Activated naive CD8-positive, alpha-beta T cell treated with anti-CD3 and anti-CD28 coated beads, Interleukin-2, amount 10 ng/mL, durations not matched to agents 7 days and 5 days (primary cell): Measurements from ENCODE around the gene GAREM2. TPM values are rescaled to one million over a fixed set of nuclear protein-coding genes. Genes with fewer than 3 reads are reported as not detected.
"Not testable (repeated sequence)": the region's sequence is repeated elsewhere in the genome, so short reads cannot be mapped to it uniquely, and the experiment has no call there.

Experiments used
- ATAC-seq: fragments of 150-1000 bp; cut with Tn5 transposase; one replicate; pipeline ENCODE4 v1.10.0; 2021; ENCODE audit warnings: low read depth, moderate library complexity
- POLR2A ChIA-PET: fragments of 350-600 bp; sonication (Branson Sonifier 250); formaldehyde crosslinking; loops from one replicate; lab custom pipeline; 2021; ENCODE audit warnings: antibody characterized with exemption; lab: Charles Lee
- DNase-seq: peaks from one replicate; pipeline ENCODE4 v3.0.0; 2021
- H3K27ac Mint-ChIP-seq: one replicate; pipeline ENCODE4 v1.8.0; 2022; ENCODE audit warnings: mild to moderate bottlenecking, mixed read lengths
- H3K27me3 Mint-ChIP-seq: one replicate; pipeline ENCODE4 v1.8.0; 2022; ENCODE audit warnings: mild to moderate bottlenecking, moderate library complexity, mixed read lengths
- H3K36me3 Mint-ChIP-seq: one replicate; pipeline ENCODE4 v1.8.0; 2021; ENCODE audit warnings: mild to moderate bottlenecking, mixed read lengths
- H3K4me1 Mint-ChIP-seq: one replicate; pipeline ENCODE4 v1.8.0; 2021; ENCODE audit warnings: mixed read lengths
- H3K4me3 Mint-ChIP-seq: one replicate; pipeline ENCODE4 v1.8.0; 2022; ENCODE audit warnings: mild to moderate bottlenecking, moderate library complexity, mixed read lengths
- H3K9me3 Mint-ChIP-seq: one replicate; pipeline ENCODE4 v1.8.0; 2021; ENCODE audit warnings: mixed read lengths
- total RNA-seq, 2 experiments: library from RNA; stranded (reverse); gene quantifications; one replicate each; pipeline ENCODE4 v1.2.3, GENCODE V29; 2021

Gene GAREM2
- total RNA-seq, 2 experiments from 2014 or later: 4.1 to 4.9 TPM

DNA sequence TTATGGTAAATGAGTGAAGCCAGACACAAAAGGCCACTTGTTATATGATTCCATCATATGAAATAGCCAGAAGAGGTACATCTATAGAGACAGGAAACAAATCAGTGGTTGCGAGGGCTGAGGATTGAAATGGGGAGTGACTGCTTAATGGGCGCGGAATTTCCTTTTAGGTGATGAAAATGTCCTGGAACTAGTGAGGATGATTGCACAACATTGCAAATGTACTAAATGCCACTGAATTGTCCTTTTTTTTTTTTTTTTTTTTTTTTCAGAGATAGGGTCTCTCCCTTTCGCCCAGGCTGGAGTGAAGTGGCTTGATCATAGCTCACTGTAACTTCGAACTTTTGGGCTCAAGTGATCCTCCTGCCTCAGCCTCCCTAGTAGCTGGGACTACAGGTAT, 15.3 kb upstream of the GAREM2 start:
- Mint-ChIP-seq H3K27me3 (peaks cover 24% of the 10 kb centered on the region), H3K9me3 (no peaks in the 10 kb centered on the region), H3K4me1 (no peaks in the 10 kb centered on the region), H3K36me3 (no peaks in the 10 kb centered on the region), H3K27ac (no peak overlapping the region), H3K4me3 (no peak overlapping the region)
- POLR2A ChIA-PET: no interaction called here
- DNase-seq (no peak), ATAC-seq (no peak)

DNA sequence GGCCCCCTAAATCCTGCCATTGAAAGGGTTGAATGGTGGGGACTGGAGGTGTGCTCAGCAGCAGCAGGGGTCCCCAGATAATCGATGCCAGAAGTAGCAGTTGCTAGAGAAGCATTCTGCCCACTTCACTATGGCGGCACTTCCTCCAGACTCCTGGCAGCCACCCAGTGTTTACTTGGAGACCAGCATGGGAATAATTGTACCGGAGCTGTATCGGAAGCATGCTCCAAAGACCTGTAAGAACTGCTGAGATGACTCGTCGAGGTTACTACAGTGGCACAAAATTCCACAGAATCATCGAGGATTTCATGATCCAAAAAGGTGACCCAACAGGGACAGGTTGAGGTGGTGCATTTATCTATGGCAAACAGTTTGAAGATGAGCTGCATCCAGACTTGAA, 11.0 kb upstream of the GAREM2 start:
- no peaks in the 10 kb centered on the region for H3K4me1 Mint-ChIP-seq
- no peak overlapping the region for H3K4me3 Mint-ChIP-seq
- DNase-seq (no peak), ATAC-seq (no peak)
- H3K9me3 Mint-ChIP-seq: no peaks in the 10 kb centered on the region
- peaks cover 2% of the 10 kb centered on the region for H3K27me3 Mint-ChIP-seq
- H3K36me3 Mint-ChIP-seq: no peaks in the 10 kb centered on the region
- POLR2A ChIA-PET: no interaction called here
- no peak overlapping the region for H3K27ac Mint-ChIP-seq

DNA sequence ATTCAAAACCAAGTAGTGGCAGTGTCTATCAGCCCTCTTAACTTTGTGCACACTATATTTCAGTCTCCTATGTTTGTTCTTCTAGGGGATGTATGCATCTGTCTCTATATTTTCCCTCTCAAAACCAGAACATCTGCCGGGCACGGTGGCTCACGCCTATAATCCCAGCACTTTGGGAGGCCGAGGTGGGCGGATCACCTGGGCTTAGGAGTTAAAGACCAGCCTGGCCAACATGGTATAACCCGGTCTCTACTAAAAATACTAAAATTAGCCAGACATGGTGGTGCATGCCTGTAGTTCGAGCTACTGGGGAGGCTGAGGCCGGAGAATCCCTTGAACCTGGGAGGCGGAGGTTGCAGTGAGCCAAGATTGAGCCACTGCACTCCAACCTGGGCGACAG, 9.9 kb upstream of the GAREM2 start:
- H3K9me3 Mint-ChIP-seq: no peaks in the 10 kb centered on the region
- POLR2A ChIA-PET: no interaction called here
- peaks cover 5% of the 10 kb centered on the region for H3K27me3 Mint-ChIP-seq
- no peak overlapping the region for H3K27ac Mint-ChIP-seq
- H3K36me3 Mint-ChIP-seq: no peaks in the 10 kb centered on the region
- no peak for DNase-seq
- no peaks in the 10 kb centered on the region for H3K4me1 Mint-ChIP-seq
- no peak for ATAC-seq
- H3K4me3 Mint-ChIP-seq: no peak overlapping the region

DNA sequence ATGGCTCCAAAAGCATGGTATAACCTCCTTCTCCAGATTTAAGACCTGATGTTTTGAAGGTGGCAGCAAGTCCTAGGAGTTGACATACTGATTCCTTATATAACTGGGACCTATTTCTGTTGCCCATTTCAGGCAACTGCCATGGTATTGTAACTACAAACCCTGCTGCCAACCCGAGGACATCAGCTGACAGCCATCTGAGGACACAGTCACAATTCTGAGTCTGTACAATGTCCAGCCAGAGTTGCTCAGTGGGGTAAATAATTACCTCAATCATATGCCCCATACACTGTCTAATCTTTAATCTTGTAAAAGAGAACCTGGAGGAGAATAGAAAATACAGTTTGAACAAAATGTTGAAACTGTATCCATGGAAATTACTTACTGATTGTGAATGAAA, 8.7 kb upstream of the GAREM2 start:
- H3K36me3 Mint-ChIP-seq: no peaks in the 10 kb centered on the region
- ATAC-seq (no peak), DNase-seq (no peak)
- peaks cover 8% of the 10 kb centered on the region for H3K27me3 Mint-ChIP-seq
- no peaks in the 10 kb centered on the region for H3K9me3 Mint-ChIP-seq
- POLR2A ChIA-PET: no interaction called here
- H3K27ac Mint-ChIP-seq: no peak overlapping the region
- no peaks in the 10 kb centered on the region for H3K4me1 Mint-ChIP-seq
- no peak overlapping the region for H3K4me3 Mint-ChIP-seq

DNA sequence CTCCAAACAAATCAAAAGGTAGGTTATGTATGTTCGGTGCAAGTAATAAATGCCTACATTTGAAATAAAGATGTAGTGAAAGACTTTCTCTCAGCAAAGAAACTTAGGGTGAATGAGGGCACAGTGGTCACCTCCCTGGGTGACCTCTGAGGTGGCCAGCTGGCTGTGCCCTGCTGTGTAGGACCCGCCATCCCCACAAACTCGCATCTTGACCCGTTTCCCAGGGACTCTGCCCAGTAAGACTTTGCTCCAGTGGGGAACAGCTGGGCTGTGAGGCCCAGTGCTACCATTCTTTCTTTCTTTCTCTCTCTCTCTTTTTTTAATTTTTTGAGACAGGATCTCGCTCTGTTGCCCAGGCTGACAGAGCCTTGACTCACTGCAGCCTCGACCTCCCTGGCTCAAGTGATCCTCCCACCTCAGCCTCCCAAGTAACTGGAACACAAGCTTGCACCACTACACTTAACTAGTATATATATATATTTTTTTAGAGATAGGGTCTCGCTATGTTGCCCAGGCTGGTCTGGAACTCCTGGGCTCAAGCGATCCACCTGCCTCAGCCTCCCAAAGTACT, 8.2 kb upstream of the GAREM2 start:
- Mint-ChIP-seq H3K27me3 (peaks cover 12% of the 10 kb centered on the region), H3K4me3 (no peak overlapping the region), H3K36me3 (no peaks in the 10 kb centered on the region), H3K4me1 (no peaks in the 10 kb centered on the region), H3K27ac (no peak overlapping the region), H3K9me3 (no peaks in the 10 kb centered on the region)
- POLR2A ChIA-PET: no interaction called here
- ATAC-seq: no peak
- DNase-seq: no peak

DNA sequence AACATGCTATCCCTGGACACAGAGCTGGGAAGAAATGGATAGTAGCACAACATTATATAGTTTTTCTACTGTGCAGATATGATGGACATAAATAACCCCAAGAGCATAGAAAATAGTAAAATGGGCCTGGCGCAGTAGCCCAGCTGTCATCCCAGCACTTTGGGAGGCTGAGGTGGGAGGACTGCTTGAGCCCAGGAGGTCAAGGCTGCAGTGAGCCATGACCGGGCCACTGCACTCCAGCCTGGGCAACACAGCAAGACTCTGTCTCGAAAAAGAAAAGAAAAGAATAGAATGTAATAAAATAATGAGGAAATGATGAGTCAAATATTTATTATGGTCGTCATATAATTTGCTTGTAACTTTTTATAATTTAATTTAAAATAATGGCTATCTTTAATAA, 7.5 kb upstream of the GAREM2 start:
- Mint-ChIP-seq H3K4me1 (no peaks in the 10 kb centered on the region), H3K36me3 (no peaks in the 10 kb centered on the region), H3K4me3 (no peak overlapping the region), H3K27me3 (peaks cover 15% of the 10 kb centered on the region), H3K9me3 (no peaks in the 10 kb centered on the region), H3K27ac (no peak overlapping the region)
- POLR2A ChIA-PET: no interaction called here
- no peak for DNase-seq
- no peak for ATAC-seq

DNA sequence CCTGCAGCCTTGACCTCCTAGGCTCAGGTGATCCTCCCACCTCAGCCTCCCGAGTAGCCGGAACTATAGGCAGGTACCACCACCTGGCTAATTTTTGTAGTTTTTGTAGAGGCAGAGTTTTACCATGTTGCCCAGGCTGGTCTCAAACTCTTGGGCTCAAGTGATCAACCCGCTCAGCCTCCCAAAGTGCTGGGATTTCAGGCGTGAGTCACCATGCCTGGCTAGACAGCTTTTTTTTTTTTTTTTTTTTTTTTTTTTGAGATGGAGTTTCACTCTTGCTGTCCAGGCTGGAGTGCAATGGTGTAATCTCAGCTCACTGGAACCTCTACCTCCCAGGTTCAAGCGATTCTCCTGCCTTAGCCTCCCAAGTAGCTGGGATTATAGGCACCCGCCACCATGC, 6.3 kb upstream of the GAREM2 start:
- POLR2A ChIA-PET: interaction anchor here (0.7 kb wide), 1 partner anchor 10 kb away, joined by 3 read pairs; no protein-coding TSS in a partner anchor
- not testable (repeated sequence) for H3K27ac Mint-ChIP-seq, ATAC-seq, DNase-seq, H3K4me3 Mint-ChIP-seq, H3K36me3 Mint-ChIP-seq, H3K9me3 Mint-ChIP-seq, H3K4me1 Mint-ChIP-seq
- peaks cover 21% of the 10 kb centered on the region for H3K27me3 Mint-ChIP-seq

DNA sequence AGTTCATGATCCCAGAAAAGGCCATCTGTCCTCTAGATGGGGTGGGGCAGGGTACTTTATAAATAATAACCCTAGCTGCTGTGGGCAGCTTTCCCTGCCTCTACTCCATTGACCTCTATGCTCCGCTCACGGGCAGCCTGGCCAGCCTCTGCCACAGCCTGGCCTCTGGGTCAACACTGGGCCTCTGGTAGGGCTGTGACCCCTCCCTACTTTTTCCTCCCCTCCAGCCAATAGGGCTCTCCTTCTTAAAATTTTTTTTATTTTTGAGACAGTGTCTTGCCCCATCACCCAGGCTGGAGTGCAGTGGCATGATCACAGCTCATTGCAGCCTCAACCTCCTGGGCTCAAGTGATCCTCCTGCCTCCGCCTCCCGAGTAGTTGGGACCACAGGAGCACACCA, 4.1 kb upstream of the GAREM2 start:
- no peak overlapping the region for H3K4me3 Mint-ChIP-seq
- ATAC-seq: no peak
- peaks cover 31% of the 10 kb centered on the region for H3K27me3 Mint-ChIP-seq
- POLR2A ChIA-PET: interaction anchor here (0.9 kb wide), 1 partner anchor 16 kb away, joined by 3 read pairs; no protein-coding TSS in a partner anchor
- H3K9me3 Mint-ChIP-seq: no peaks in the 10 kb centered on the region
- no peak for DNase-seq
- H3K27ac Mint-ChIP-seq: no peak overlapping the region
- H3K36me3 Mint-ChIP-seq: peaks cover 1% of the 10 kb centered on the region
- peaks cover 7% of the 10 kb centered on the region for H3K4me1 Mint-ChIP-seq

DNA sequence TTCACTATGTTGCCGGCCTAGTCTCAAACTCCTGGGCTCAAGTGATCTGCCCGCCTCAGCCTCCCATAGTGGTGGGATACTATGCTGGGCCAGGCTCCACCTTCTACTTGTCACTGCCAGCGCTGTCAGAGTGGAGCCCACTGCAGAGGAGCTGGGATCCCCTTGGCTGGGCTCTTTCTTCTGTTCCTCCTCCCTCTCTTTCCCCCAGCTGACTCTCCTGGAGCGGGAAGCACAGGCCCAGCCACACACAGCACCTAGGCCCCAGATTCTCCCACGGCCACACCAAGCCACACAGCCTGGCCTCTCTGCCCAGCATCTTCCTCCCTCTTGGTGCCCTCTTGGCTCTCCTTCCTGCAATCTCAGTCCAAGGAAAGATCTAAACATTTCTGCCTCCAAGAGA, 3.7 kb upstream of the GAREM2 start:
- Mint-ChIP-seq H3K27ac (no peak overlapping the region), H3K4me3 (no peak overlapping the region), H3K4me1 (peaks cover 7% of the 10 kb centered on the region), H3K9me3 (no peaks in the 10 kb centered on the region), H3K36me3 (peaks cover 1% of the 10 kb centered on the region), H3K27me3 (peaks cover 31% of the 10 kb centered on the region)
- no peak for ATAC-seq
- POLR2A ChIA-PET: interaction anchor here (0.9 kb wide), 1 partner anchor 16 kb away, joined by 3 read pairs; no protein-coding TSS in a partner anchor
- DNase-seq: no peak

DNA sequence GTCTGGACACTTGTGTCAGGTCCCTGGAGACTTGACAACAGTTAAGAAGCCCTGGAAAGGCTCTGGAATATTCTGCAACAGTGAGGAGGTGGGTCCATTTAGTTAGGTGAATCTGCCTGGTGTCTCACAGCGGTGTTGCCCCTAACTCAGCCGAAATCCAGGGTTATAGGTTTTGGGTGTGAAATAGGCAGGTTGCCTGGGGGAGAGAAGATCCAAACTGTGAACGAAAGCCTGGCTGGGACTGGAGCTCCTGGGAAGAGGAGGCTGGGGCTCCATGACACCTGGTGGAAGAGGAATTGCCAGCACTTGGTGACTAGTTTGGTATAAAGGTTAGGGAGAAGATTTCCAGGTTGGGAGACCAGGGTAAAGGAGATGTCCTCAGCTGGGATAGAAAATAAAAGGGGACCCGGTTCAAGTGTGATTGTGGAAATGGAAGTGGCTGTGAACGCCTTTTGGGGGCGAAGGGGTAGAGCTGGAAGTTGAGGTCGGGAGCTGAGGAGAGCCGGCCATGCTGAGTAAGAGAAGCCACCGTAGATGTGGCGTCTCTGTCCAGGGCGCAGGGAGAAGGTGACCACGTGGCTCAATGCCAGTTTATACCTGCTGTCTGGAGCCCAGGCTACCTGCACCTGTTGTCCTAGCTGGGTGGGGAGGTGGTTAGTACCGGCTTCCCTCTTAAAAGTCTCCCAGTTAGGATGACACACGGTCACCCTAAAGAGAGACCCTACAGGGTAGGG, 3.0 kb upstream of the GAREM2 start:
- H3K27ac Mint-ChIP-seq: no peak overlapping the region
- H3K4me3 Mint-ChIP-seq: no peak overlapping the region
- POLR2A ChIA-PET: no interaction called here
- peaks cover 1% of the 10 kb centered on the region for H3K36me3 Mint-ChIP-seq
- peaks cover 7% of the 10 kb centered on the region for H3K4me1 Mint-ChIP-seq
- H3K27me3 Mint-ChIP-seq: peaks cover 37% of the 10 kb centered on the region
- no peak for DNase-seq
- ATAC-seq: no peak
- no peaks in the 10 kb centered on the region for H3K9me3 Mint-ChIP-seq

DNA sequence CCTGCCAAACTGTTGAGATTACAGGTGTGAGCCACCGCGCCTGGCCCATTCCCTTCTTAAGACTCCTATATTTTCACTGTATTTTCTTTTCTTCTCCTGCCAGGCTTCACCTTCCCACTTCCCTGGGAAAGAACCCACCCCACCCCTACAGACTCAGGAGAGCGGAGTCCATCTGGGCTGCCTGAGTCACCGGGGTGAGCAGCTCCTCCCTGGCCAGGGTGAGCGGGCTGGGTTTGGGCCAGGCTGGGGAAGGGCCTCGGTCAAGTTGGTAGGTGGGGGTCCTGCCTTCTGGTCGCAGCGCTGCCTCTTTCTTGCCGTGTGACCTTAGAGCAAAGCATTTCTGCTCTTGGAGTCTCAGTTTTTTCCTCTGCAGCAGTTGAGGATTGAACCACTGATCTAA, 2.1 kb upstream of the GAREM2 start:
- Mint-ChIP-seq H3K27me3 (peaks cover 41% of the 10 kb centered on the region), H3K36me3 (peaks cover 1% of the 10 kb centered on the region), H3K9me3 (no peaks in the 10 kb centered on the region), H3K4me1 (peaks cover 7% of the 10 kb centered on the region), H3K27ac (no peak overlapping the region), H3K4me3 (no peak overlapping the region)
- no peak for ATAC-seq
- DNase-seq: no peak
- POLR2A ChIA-PET: no interaction called here

DNA sequence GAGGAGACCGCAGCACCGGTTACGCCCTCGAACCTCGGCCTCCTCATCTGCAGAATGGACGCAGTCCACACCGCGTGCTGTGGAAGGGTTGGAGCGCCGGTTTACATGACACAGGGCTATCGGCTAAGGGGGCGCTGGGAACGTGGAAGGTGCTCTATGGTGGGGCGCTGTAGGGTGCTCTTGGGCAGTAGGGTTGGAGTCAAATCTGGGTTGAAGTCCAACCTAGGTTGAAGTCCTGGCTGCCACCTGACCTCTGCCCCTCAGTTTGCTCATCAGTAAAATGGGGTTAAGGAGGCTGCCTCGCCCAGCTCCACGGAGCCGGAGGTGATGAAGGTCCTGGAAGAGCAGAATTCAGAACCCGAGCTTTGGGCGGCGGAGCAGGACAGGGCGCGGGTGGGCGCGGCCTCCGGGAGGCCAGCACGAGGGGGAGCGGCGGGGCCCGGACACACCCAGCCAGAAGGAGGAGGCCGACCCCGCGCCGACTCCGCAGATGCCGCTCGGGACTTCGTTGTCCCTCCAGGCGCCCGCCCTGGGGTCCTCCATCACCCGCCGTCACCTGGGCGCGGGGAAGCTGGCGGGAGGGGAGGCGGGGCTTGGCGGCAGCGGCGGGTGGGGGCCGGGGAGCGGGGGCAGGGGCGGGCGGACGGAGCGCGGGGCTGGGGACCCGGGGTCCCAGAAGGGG, 558 bp upstream of the GAREM2 start:
- H3K4me1 Mint-ChIP-seq: peaks cover 7% of the 10 kb centered on the region
- DNase-seq (no peak), ATAC-seq (no peak)
- H3K27me3 Mint-ChIP-seq: peaks cover 41% of the 10 kb centered on the region
- POLR2A ChIA-PET: no interaction called here
- H3K36me3 Mint-ChIP-seq: peaks cover 1% of the 10 kb centered on the region
- peak overlapping the region; percentile 82 for H3K4me3 Mint-ChIP-seq
- no peaks in the 10 kb centered on the region for H3K9me3 Mint-ChIP-seq
- H3K27ac Mint-ChIP-seq: no peak overlapping the region

DNA sequence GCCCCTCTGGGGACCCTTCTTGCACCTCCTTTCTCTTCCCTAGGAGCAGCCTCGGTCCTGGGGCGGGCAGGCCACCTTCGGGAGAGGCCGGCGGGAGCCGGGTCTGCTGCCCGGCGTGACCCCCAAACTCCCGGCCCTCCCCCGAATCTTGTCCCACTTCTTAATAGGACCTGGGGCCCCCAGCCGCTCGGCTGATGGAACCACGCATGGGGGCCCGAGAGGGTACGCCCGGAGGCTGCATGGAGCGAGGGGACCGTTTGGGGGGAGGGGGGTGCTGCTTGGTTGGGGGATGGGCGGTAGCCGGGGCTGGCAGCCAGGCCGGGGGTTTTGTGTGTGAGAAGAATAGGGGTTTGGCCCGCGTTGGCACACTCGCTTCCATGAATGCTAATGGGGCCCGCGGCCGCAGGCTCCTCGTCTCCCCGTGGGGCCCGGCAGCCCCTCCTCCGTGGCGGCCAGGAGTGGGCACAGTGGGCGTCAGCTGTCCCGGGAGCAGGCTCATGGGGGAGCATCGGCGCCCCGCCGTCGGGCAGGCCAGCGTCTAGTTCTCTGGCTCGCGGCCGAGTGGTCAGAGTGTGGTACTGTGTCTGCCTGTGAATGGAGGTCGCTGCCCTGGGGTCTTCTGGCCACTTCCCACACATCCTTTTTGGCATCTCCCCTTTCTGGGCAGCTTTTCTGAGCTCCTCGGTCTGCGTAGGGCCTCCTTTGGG, 1.0 kb downstream of the GAREM2 start:
- H3K4me3 Mint-ChIP-seq: peak overlapping the region; percentile 59
- H3K36me3 Mint-ChIP-seq: peaks cover 1% of the 10 kb centered on the region
- peaks cover 40% of the 10 kb centered on the region for H3K27me3 Mint-ChIP-seq
- ATAC-seq (no peak), DNase-seq (no peak)
- POLR2A ChIA-PET: interaction anchor here (1.4 kb wide), 1 partner anchor 10 kb away, joined by 3 read pairs; no protein-coding TSS in a partner anchor
- peaks cover 7% of the 10 kb centered on the region for H3K4me1 Mint-ChIP-seq
- H3K9me3 Mint-ChIP-seq: no peaks in the 10 kb centered on the region
- no peak overlapping the region for H3K27ac Mint-ChIP-seq
